GM18511 (cell line): ENCODE data around the gene TMEM198.

Experiments
- ATAC-seq: cut with Tn5 transposase; IDR thresholded peaks from one replicate; pipeline ENCODE4 v1.9.1; 2021; ENCODE audit warnings: mild to moderate bottlenecking, moderate library complexity; ENCODE audit not compliant: unreplicated experiment

Gene TMEM198

DNA sequence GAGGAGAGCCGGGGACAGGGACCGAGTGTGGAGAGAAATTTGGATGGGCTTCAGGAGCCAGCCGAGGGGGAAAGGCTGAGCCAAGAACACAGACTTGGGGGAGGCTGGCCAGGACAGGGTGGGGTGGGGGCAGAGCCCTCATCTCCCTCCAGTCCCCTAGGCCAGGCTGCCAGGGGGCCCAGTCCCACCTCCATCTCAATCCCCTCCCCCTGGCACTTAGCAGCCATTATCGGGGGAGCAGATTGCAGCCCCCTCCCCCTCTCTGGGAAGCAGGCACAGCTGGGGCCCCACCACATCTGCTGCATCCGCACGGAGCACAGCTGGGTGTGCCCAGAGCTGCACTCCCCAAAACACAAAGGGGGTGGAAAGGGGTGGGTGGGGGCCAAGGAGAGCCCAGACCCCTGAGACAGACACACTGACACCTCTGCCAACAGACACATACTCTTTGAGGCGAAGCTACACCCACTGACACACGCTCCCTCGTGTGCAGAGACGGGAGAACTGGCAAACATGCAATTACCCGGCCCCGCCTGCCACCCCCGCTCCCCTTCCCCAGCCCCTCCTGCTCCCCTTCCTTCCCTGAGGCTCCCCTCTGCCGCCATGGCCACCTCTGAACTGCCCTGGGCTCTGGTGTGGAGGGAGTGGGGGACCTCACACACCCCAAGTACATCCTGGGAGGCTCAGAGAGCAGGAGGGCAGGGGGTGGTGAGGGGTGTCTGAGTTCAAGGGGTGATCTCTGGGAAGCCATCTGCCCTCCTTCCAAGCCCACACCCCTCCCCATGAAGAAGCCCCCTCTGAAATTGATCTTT, 34.7 kb upstream of the TMEM198 start:
- ATAC-seq = peak; percentile 28

- peak; percentile 79 for ATAC-seq
Measured at GRCh38 chr2:219509780-219510511, 33.9 kb upstream of the TMEM198 start.

DNA sequence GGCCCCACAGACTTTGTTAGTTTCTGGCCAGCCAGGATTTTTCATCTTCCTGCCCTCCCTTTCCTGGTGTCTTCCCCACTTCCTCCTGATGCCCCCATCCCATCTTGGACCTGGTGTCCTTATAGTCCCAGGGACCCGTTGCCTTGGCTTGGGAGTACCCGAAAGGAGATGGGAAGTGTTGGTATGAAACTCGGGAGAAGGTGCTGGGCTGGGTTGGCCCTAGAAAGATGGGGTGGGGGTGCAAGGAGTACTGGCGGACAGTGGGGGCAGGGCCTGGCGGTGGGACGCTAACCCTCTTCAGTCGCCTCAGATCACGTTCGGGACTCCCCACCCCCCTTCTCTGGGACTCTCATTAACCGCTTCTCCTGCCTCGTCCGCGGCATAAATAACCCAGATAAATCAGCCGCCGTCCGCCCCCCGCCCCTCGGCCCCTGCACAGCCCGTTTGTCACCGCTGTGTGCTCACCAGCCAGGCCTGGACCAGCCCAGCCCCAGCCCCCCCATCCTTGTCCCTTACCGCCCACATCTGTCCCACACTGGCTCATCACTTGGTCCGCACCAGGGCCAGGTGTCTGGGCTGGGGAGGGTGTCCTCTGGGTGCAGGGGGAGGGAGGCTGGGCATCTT, 33.2 kb upstream of the TMEM198 start:
- no peak for ATAC-seq

GRCh38 chr2:219511547-219512325, 32.1 kb upstream of the TMEM198 start:
- ATAC-seq = no peak

- no peak for ATAC-seq
Measured at GRCh38 chr2:219512524-219513216, 31.2 kb upstream of the TMEM198 start.

- ATAC-seq = no peak
Measured at GRCh38 chr2:219513787-219514186, 30.0 kb upstream of the TMEM198 start.

DNA sequence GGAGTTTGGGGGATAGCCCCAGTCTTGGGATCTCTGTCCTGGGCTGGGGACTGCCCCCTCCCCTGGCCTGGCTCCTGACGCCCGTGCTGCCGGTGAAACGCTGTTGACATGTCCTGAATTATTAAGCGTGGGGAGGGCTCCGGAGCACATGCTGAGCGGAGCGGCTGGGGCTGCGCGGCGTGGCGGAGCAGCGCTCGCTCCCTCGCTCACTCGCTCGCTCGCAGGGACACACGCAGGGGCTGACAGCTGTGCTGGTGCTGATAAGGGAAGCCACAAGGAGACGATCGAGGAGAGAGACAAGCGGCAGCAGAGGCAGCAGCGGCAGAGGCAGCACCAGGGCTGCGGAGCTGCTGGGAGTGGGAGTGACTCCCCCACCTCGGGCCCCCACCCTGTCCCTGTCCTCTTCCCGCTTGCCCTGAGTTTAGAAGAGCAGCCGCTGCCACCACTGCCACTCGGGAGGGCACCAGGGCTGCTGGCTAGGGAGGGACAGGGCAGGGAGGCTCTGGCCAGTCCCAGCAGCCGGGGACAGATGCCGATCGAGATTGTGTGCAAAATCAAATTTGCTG, 29.5 kb upstream of the TMEM198 start, which contains the start of gene ASIC4:
Gene ASIC4 (plus strand): TSS at position 287 of the 566 bp plus-strand sequence. CDS start 243 bp downstream, at position 530.
- no peak for ATAC-seq

GRCh38 chr2:219514836-219515235, 29.0 kb upstream of the TMEM198 start:
- no peak for ATAC-seq

DNA sequence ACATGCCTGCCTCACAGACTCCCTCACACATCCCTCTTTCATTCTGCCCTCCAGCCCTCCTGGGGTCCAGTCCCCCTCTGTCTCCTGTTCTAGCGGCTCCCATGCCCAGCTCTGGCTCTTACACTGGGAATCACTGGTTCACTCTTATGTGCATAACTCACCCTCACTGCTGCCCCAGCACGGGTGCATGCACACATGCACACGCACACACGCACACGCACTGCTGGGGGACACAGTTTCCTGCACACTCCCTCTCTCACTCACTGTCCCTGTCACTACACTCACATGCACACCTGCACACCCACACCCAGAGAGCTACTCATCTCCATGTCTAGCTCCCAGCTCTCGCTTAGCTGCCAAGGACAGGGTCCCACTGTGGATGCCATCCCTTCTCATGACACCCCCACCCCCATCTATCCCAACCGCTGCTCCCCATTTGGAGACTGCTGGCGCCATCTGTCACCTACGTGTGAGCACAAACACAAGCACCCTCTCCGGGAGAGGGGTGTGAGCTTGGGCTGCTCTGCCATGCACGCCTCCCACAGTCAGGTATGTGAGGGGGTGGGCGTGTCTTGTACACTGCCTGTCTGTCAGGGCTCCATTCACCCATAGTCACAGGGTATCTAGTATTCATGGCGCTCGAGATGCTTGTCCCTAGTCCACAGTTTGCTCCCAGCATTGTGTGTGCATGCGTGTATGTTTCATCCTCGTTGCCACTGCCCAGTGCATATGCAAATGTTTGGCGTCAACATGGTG, 27.8 kb upstream of the TMEM198 start:
- no peak for ATAC-seq

- ATAC-seq = no peak
Measured at GRCh38 chr2:219516888-219517287, 26.9 kb upstream of the TMEM198 start.

DNA sequence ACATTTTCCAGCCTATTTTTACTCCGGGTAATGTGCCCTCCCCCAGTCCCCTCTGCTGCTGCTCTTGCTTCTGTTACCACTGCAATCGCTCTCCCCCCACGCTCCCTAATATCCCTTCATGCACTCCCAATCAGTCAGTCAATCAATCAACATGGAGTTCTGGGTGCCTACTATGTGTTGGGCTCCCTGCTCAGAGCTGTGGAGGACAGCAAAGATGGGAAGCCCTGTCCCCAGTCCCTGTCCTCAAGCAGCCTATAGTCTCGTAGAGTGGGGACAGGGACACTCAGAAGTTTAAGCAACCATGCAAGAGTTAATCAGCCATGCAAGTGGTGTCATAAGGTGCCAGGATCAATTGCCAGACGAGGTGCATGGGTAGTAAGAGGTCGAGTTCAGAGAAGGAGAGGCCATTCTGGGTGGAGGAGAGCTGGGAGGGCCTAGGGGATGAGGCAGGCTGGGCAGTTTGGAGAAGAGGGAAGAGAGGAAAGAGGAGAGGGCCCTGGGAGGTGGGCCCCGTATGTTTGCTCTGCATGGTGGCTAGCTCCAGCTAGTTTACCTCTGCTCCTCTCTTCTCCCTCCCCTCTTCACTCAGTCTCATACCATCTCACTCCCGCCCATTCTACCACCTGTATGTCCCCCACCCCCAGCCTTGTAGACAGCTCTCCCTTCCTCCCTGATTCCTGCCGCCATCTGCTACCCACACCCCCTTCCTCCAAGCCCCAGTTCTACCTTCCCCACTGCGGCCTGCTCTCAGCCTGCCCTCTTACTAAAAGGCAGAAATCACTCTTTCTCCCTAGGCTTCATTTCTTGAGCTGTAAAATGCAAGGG, 25.7 kb upstream of the TMEM198 start:
- no peak for ATAC-seq

DNA sequence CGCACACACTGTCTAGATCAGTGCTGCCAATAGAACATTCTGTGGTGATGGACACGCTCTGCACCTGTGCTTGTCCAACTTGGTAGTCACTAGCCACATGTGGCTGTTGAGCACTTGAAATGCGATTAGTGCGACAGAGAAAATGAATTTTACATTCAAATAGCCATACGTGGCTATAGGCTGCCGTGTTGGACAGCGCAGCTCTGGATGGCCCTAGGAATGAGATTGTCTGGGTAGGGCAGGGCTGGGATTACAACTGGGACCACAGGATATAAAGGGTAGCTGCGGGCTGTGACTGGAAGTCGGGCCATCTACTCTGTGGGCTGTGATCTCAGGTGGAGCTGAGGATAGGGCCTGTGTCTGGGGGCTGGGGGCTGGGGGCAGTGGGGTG, 24.3 kb upstream of the TMEM198 start:
- no peak for ATAC-seq

- ATAC-seq = no peak
Measured at GRCh38 chr2:219520079-219520478, 23.7 kb upstream of the TMEM198 start.

- no peak for ATAC-seq
Measured at GRCh38 chr2:219521066-219521880, 22.6 kb upstream of the TMEM198 start.

DNA sequence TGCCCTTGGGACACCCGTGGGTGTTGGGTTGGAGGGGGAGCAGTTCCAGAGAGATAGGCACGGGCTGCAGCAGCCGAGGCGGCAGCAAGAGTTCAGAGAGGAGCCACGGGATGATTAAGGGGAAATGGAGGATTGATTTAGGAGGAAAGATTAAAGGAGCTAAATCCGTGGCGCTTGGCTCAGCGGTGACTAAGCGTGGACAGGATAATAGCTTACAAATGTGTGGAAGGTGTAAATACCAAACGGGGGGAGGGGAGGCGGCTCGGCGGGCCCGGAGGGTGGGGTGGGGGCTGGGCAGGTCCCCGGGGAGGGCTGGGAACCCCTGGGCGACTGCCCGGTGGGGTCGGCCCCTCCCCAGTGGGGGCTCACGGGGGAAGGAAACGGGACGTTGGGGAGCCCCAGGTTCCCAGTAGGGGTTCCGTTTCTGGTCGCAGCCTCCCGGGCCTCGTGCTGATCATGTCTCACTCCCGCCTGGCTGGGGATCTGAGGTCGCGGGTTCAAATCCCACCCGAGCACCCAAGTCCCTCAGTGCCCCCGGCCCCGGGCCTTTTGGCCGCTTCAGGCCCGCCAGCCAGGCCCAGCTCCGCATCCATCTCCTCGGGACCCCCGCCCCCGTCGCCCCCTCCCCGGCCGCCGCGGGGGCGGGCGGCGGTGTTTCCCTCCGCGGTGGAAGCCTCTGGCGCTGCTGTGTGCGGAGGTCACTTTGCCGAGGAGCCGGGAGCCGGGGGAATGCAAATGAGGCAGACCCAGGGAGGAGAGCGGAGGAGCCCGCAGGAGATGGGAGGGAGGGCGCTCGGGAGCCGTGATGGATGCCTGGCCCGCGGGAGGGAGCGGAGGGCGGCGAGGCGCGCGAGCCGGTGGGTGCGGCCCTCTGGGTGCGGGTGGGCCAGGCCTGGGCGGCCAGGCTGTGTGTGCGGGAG, 21.5 kb upstream of the TMEM198 start:
- no peak for ATAC-seq

DNA sequence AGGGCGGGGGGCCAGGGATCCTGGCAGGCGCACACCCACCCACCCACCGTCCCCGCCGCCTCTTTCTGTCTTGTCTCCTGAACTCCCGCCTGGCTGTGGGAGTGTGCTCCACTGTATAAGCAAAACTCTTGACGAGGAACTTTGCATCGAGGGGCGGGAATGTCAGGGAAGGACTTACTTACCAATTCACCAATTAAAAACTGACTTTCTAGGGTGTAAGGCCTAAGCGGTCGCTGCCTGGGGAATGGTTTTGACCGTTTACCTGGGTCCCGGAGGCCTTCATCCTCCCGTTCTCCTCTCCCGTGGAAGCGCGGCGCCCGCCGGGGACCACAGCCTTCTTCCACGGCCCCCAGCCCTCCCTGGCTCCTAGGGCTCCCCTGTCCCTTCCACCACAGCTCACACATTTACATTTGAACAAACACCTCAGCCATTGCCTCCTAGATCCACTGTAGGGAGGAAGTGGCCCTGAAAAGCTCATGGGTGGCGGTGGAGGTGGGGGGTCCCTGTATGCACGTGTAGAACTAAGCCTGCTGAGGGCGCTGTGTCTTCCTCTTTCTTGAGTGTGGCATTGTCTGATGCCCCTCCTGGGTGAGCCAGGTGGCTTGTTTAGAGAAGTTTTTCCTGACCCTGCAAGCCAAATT, 20.7 kb upstream of the TMEM198 start:
- no peak for ATAC-seq
